ENCODE results near the gene MTA1.

MTA1 gene

DNA sequence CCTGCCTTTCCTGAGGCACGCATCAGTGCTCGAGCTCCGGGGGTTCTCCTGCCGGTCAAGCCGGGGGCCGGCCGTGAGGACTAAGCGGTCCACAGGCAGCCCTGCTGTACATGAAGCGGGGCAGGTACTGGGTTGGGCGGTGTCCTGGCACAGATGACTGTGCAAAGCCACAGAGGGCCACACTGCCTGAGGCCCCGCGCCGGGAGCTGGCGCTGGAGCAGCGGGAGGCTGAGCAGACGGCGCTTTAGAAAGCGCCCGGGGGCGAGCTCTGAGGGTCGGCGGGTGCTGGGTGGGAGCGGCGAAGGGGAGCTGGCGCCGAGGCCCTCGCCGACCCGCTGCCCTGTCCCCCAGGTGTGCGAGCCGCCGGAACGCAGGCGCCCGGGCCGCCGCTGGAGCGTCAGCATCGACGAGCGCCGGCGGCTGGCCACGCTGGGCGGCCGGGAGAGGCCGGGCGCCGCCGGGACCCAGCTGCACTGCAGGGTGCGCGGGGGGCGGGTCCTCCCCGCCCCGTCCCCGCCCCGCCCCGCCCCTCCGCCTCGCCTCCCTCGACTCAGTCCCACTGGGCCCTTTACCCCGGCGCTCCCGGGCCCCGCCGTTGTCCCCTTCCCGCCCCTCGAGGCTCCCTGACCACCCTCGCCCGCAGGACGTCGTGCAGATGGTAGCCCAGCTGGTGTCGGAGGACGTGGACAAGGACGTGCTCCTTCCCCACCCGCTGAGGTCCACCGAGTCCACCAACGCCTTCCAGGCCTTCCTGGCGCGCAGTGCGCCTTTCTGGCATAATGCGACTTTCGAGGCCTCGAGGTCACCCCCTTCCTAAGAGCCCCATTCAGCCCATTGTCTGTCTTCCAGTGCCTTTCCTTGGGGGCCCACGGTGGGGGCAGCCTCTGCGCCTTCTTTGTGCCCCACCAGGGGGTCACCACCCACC is 8.3 kb upstream of the MTA1 start:
- no peak for DNase-seq

DNA sequence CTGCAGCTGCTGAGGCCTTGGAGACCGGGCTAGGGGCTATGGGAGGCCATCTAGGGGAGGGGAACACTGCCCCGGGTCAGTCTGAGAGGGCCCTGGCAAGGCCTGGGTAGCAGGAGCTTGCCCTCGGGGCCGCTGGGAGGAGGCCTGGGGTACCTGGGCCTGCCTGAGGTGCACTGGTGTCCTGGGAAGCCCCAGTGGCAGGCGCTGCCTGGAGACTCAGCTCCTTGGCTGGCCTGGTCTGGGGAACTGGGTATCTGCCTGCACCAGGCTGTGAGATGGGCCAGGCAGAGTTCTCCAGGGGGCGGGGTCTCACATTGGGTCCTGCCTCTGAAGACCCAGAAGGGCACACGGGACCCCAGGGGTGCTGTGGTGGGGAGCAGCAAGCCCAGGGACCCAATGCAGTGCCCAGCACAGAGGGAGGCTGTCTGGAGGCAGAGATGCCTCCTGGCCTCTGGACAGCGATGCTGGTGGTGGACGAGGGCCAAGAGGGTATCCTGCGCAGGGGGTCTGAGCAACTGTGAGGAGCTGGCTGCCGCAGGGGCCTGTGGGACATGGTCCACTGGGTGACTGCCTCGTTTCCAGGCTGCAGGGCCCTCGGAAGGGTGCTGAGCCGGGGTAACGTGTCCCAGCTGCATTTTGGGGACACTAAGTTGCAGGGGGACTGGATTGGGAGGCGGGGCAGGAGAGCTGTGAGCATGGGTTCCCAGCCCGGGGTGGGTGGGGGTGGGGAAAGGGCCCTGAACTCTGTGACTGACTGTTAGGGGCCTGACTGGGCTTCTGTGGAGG is 7.4 kb upstream of the MTA1 start:
- DNase-seq, result no peak

DNA sequence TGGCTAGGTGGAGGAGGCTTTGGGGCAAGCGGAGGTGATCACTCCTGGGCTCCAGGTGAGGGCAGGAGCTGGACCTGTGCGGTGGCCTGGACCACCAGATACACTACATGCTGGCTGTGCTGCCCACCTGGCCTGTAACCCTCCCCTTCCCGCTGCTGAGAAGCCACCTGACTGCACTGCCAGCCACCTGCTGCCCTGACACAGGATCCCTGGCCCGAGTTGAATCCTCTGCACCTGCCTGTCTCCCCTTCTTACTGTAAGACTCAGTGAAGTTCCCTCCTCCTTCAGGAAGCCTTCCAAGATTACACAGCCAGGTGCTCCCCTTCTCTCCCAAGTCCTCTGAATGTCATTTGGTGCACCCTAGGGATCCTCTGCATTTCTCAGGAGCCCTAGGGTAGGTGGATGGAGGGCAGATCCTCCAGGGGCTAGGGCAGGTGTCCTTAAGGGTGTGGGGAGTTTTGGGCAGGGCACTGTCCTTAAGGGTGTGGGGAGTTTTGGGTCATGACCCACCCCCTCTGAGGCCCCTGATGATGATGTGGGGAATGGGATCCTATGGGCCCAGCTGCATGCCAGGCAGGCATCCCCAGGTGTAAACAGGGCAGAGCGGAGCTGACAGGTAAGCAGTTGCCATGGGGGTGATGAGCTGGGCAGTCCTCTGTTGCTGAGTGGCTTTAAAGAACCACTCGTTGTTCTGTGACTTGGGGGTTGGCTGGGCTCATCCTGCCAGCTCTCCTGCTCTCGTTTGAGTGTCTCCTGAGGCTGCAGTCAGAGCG is 6.7 kb upstream of the MTA1 start:
- no peak for DNase-seq

DNA sequence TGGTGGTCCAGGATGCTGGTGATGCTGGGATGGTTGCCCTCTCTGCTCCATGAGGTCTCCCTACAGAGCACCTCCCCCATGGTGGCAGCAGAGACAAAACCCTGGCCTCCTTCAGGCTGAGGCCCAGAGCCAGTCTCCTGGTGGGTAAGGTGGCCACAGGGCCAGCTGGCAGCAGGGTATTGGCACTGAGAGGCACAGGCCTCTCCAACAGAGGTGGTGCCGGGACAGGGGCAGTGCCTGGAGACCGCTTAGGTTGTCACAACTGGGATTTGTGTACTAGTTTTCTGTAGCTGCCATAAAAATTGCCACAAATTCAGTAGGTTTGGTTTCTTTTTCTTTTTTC is 6.1 kb upstream of the MTA1 start:
- DNase-seq, result peak in 1 of 2 experiments; percentile 62

DNA sequence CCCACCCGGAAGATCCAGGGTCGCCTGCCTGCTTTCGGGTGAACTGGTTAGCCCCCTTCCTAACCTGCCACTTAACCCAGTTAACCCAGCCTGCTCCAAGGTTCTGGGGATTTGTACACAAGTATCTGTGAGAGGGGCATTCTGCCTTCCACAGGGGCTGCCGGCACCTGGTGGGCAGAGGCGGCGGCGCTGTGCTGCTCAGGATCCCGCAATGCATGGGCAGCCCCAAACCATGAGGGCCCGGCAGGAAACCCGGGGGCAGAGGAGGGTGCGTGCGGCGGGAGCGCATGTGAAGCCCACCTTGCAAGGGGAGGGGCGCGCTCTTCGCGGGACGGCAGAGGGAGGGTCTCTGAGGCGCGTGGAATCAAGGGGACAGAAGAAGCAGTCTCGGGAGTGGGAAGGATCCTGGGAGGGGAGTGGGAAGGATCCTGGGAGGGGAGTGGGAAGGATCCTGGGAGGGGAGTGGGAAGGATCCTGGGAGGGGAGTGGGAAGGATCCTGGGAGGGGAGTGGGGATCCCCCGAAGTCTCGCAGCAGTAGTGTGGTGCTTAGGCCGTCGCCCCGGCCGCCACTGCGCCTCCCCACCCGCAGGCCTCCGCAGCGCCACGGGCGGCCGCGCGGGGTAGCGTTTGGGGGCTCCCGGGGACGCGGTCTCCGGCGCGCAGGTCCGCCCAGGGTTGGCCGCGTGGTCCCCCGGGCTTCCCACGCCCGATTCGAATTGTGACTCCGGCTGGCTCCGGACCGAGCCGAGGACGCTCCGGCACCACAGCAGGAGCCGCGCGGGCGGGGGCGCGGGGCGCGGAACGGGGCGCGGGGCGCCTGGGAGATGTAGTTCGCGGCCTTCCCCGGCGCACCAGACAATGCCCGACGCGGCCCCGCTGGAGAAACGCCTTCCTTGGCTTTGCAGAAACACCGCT is 4.9 kb upstream of the MTA1 start:
- DNase-seq, result no peak

DNA sequence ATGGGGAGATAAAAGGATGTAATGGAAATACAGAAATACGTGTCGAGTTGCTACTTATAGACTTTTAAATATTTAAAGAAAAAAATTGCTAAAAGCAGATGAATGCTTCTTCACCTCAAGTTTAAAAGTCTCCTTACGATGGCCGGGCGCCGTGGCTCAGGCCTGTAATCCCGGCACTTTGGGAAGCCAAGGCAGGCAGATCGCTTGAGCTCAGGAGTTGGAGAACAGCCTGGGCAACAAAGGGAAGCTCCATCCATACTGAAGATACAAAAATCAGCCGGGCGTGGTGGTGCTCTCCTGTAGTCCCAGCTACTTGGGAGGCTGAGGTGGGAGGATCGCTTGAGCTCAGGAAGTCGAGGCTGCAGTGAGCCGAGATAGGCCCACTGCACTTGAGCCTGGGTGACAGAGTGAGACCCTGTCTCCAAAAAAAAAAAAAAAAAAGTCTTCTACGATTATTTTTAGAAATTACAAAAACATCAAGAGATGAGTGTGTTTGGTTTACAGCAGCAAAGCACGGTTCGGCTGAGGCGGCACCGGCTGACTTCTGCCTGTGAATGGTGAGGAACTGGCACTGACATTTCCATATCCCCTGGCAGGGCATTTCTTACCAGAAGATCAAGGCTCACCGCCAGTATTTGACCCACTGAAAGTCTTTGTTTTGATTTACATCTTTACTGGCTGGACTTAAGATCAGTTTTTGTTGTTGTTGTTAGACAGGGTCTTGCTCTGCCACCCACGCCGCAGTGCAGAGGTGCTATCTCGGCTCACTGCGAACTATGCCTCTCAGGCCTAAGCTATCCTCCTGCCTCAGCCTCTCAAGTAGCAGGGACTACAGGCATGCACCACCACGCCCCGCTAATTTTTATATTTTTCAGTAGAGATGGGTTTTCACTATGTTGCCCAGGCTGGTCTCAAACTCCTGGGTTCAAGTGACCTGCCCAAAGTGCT is 3.9 kb upstream of the MTA1 start:
- no peak for DNase-seq

DNA sequence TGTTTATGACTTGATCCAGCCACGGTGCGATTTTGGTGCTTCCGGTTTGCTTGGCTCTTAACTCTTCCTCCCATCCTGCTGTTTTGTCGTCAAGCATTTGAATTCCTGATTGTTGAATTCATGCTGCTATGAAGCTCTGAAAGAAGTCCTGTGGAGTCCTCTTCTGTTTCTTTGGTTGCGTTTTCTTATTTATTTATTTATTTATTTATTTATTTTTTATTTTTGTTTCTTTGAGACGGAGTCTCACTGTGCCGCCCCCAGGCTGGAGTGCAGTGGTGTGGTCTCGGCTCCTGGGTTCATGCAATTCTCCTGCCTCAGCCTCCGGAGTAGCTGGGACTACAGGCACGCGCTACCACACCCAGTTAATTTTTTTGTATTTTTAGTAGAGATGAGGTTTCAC is 3.0 kb upstream of the MTA1 start:
- DNase-seq, result no peak

DNA sequence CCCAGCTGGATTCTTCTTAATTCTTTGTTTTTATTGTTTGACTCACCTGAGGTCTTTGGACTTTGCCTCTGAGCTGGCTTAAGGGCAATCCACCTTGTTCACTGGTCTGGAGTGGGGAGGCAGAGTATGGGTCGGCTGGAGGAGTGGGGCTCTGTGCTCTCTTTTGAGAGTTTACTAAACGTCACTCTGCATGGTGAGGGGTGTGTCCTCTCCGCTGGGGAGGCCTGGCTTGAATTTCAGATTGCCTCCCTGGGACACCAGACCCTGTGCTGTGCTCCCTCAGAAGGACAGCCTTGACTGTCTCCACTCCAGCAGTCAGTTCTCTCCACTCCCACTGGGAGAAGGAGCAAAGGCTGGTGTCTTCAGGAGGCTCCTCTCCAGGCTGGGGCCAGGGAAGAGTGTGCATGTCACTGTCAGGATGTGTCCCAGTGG is 1.9 kb upstream of the MTA1 start:
- DNase-seq, result no peak

DNA sequence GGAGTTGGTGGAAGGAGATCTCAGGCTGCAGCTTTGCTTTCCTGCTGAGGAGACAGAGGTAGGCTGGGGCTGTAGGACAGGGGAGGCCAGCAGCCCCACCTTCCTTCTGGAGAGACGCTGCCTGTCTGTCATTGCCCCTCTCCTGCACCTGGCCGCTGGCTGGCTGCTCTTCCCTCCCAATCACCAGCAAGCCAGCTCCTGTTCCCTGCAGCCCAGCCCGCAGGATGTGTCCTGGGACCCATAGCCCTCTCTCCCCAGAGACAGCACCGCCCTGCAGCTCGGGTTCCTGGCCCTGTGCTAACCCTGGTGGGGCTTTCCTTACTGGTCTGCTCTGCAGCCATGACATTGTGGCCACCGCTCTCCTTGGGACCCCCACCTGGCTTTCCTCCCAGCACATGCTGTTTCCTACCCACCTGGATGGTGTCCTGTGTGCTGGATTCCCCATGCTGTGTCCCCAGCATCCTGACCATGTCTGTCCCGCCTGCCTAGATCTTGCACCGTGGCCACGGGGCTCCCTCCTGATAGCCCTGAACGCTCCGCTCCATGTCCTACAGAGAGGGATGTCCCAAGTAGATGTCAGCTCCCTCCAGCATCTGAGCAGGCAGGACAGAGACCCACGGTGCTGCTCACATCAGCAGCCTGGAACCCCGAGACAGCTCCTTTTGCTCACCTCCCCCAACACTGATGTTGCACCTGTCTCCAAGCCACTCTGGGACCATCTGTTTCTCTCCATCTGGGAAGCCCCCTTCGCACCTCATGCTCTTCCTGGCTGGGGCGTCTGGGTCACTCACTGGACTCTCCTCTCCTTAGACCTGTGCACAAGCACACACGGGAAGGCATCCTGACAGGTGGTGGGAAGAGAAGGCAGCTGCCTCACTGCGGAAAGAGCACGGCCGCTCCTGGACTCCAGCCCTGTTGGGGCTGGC is 1.1 kb upstream of the MTA1 start:
- DNase-seq, result no peak

DNA sequence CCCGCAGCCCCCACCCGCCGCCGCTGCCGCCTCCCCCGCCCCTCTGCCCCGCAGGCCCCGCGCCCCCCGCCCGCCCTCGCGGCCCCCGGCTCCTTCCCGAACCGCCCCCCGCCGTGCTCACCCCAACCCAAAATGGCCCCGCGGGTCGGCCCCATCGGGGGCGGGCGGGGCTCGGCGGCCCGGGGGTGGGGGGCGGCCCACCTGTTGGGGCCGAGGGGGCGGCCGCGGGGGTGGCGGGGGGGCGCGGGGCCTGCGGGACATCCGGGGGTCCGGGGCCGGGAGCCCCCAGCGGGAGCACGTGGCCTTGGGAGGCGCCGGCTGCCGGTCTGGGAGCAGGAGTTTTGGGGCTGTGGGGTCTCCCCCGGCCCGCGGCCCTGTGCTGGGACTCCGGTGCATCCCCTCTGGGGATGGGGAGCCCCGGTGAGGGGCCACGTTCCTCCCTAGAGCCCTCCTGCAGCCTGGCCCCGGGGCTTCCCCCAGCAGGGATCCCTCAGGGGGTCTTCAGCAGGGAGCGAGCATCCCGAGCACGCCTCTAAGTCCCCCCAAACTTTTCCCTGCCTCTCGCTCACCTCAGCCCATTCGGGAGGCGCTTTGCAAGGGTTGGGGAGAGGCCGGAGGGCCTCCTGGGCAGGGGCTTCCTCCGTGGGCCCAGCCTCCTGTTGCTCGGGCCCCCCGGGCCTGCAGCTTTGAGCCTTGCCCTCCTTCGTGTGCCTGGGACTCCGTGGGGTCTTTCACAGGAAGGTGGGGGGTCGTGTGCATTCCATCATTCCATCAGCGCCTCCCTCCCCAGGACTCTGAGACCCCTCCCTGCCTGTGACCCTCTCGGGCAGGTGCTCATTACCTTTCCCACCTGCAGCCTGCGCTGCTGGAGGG is 710 bp downstream of the MTA1 start:
- DNase-seq, result no peak

DNA sequence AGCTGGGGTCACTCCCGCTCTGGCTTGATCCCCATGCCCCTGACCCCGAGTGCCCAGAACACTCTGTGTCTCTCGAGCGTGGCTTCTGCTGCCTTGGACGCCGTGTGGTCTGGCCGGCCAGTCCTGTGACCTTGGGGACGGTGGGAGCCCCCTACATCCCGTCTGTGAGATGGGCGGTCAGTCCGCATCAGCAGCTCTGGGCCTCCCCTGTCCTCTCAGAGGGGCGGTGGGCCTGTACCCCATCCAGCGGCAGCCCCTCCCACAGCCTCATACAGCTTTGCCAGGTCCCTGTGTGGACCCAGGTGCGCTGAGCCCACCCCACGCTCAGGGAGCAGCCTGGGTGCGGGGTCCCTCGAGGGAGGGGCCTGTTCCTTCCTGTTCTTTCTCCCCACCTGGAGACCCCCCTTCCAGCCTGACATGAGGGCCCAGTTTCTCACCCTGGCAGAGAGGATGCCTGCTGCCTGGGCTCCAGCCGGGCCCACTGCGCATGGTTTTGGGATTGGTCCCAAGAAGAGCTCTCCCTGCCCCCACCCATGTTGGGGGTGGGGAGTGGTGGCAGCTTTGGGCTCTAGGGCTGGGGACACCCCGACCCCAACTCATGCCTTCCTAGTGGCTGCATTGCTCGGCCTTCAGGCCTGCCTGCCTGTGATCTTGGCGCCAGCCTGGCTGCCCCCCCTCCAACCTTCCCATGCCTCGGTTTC is 1.5 kb downstream of the MTA1 start:
- DNase-seq, result no peak

DNA sequence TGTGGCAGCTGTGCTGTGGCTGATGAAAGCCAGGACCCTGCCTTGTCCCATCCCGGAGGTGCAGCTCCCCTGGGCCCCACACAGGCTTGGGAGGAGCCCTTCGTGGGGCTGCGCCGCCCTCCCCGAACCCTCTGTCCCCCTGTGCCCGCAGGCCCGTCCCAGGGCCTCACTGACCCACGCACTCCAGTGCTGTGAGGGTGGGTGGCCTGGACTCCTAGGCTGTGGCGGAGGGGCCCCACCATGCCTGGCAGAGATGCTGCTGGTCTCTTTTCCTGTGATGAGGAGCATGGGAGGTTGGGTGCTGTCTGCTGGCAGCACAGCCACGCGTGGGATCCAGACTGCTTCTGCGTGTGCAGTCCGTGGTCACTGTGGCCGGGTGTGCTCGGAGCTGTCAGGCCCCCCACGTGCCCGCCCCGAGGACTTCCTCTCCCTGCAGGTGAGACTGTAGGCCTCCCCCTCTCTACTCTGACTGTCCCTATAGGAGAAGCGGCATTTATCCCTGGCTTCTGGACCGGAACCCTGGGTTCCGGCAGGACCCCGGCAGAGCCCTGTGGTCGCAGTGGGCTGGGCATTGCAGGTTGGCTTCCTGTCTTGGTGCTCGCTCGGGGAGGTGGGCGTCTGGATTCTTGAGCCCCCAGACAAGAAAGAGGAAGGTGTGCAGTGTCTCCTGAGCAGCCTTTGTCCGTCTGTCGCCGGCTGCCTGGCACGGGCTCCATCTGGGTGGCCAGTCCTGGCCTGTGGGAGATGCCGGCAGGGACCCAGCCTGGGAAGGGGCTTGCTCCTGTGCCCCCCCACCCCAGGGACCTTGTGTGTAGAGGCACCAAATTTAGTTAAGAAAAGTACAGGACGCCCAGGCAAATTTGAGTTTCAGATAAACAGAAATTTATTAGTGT is 2.3 kb downstream of the MTA1 start:
- no peak for DNase-seq

DNA sequence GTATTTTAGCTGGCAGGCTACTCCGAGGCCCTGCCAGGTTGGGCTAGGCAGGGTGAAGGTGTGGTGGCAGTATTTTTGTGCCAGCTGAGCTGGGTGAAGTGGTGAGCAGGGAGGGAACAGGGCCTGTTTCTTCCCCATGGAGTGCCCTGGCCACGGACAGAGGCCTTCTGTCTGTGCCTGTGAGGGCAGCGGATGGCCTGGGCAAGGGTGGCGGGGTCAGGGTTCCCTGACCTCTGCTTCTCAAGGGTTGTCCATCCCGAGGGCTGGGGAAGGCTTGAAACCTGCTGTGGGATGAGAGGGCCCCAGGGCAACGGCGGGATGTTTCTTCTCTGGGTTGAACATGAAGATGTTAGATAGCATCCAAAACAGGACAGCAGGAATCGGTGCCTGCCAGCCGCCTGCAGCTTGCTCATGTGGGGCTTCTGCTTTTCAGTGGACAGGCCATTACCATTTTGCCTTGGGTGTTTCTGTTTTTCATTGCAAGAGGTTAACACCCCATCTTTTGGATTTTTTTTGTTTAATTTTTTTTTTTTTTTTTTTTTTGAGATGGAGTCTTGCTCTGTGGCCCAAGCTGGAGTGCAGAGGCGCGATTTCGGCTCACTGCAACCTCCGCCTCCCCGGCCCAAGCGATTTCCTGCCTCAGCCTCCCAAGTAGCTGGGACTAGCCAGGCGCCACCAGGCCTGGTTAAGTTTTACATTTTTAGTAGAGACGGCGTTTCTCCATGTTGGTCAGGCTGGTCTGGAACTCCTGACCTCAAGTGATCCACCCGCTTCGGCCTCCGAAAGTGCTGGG is 3.3 kb downstream of the MTA1 start:
- DNase-seq, result no peak

DNA sequence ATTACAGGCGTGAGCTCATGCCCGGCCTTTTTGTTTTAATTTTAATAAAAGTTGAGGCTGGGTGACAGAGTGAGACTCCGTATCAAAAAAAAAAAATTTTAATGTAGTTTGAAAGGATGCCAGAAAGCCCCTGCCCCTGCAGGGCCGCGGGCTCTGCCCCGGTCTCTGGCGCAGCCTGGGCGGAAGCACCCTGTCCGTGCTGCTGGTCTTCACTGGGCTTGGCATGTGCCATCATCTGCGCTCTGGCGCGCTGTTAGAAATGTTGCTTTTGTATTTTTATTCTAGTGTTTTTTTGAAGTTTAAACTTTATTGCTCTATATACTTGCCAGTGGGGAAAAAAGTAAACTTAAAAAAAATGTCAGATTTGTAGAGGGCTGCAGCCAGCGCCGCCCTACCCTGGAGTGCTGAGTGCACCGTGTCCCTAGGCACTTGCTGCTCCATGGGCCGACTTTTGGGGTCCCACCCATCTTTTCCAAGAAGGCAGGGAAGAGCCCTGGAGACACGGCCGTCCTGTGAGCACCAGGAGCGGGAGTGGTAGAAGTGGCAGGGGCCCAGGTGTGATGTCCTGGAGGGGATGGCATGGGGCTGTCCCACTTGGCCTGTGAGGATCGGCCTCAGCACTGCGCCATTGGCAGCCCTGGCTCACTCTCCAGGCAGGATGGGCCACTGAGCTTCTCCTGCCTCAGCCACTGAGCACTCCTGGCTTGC is 4.0 kb downstream of the MTA1 start:
- no peak for DNase-seq

DNA sequence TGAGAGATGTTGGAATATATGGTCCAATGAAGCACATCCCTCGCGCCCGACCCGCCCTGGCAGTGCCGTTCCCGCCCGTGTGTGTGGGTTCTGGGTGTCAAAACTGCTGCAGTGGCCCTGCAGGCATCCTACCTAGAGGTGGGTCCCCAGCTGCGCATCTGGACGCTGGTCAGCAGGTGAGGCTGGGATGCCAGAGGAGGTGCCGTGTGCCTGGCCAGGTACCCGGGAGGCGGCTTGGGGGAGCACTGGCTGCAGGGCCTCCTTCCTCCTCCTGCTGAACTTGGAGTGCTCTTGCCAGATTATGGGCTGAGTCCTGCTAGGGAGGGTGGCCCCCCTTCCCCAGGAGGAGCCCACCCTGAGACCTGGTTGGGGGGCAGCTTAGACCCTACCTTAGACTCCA is 5.2 kb downstream of the MTA1 start:
- DNase-seq, result no peak

DNA sequence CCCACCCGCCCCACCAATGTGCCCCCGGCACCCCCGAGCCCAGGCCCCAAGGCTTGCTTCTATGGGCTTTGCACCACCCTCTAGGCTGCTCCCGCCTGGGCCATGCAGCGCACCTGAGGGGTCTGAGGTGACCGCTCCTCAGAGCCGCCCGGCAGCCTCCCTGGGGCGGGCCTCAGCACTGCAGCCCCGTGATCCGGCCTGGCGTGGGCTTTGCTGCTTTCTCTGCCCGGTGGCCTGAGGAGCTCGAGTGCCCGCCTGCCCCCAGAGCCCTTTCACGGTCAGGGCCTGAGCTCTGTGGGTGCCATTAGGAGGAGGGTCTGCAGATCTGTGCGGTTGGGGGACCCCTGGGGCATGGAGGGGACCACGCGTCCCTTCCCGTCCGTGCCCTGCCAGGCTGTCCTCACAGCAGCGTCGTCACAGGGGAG is 6.2 kb downstream of the MTA1 start:
- DNase-seq, result no peak
